ENCODE results near the gene GP9. TPM values are rescaled to one million over a fixed set of nuclear protein-coding genes. Genes with fewer than 3 reads are reported as not detected.
"Not testable (repeated sequence)": the region's sequence is repeated elsewhere in the genome, so short reads cannot be mapped to it uniquely, and the experiment has no call there.

GP9 gene
- total RNA-seq, 1 donor from 2014 or later = not detected

GRCh38 chr3:129104498-129105079 is 44.0 kb downstream of the GP9 start:
- no peak overlapping the region for H3K27ac Mint-ChIP-seq
- ChIA-PET POLR2A (no interaction called here), CTCF (no interaction called here)
- DNase-seq = no peak
- ATAC-seq (ENCODE audit: low read depth) = no peak
- intact Hi-C loops (cut with micrococcal nuclease) = no loop called here
- no peaks in the 10 kb centered on the region for H3K4me1 Mint-ChIP-seq
- no peak overlapping the region for H3K4me3 Mint-ChIP-seq
- no peaks in the 10 kb centered on the region for H3K27me3 Mint-ChIP-seq
- H3K9me3 Mint-ChIP-seq = no peaks in the 10 kb centered on the region
- peaks cover 25% of the 10 kb centered on the region for H3K36me3 Mint-ChIP-seq (ENCODE audit: low read depth)
- TF ChIP-seq CTCF (IDR thresholded peaks at IDR 0.05) = no peak

- no peaks in the 10 kb centered on the region for H3K27me3 Mint-ChIP-seq
- peaks cover 22% of the 10 kb centered on the region for H3K36me3 Mint-ChIP-seq (ENCODE audit: low read depth)
- H3K4me3 Mint-ChIP-seq = no peak overlapping the region
- no peak overlapping the region for H3K27ac Mint-ChIP-seq
- no peaks in the 10 kb centered on the region for H3K9me3 Mint-ChIP-seq
- no peaks in the 10 kb centered on the region for H3K4me1 Mint-ChIP-seq
- no peak for DNase-seq
- no peak for TF ChIP-seq CTCF (IDR thresholded peaks at IDR 0.05)
- POLR2A ChIA-PET = no interaction called here
- intact Hi-C loops (cut with micrococcal nuclease) = no loop called here
- CTCF ChIA-PET = no interaction called here
- no peak for ATAC-seq (ENCODE audit: low read depth)
These were observed 45.3 kb downstream of the GP9 start for GRCh38 chr3:129105862-129106261.

GRCh38 chr3:129106320-129106719 is 45.7 kb downstream of the GP9 start:
- no peak for DNase-seq
- Mint-ChIP-seq H3K4me3 (no peak overlapping the region), H3K4me1 (no peaks in the 10 kb centered on the region), H3K27ac (no peak overlapping the region), H3K36me3 (ENCODE audit: low read depth) (peaks cover 22% of the 10 kb centered on the region), H3K27me3 (no peaks in the 10 kb centered on the region), H3K9me3 (no peaks in the 10 kb centered on the region)
- no peak for ATAC-seq (ENCODE audit: low read depth)
- POLR2A ChIA-PET = no interaction called here
- CTCF ChIA-PET = no interaction called here
- TF ChIP-seq CTCF (IDR thresholded peaks at IDR 0.05) = no peak
- intact Hi-C loops (cut with micrococcal nuclease) = no loop called here

- ATAC-seq (ENCODE audit: low read depth) (no peak), DNase-seq (no peak)
- no peak for TF ChIP-seq CTCF (IDR thresholded peaks at IDR 0.05)
- Mint-ChIP-seq H3K9me3 (no peaks in the 10 kb centered on the region), H3K27me3 (no peaks in the 10 kb centered on the region), H3K27ac (no peak overlapping the region), H3K4me3 (no peak overlapping the region), H3K4me1 (no peaks in the 10 kb centered on the region), H3K36me3 (ENCODE audit: low read depth) (peaks cover 24% of the 10 kb centered on the region)
- ChIA-PET POLR2A (no interaction called here), CTCF (no interaction called here)
- intact Hi-C loops (cut with micrococcal nuclease) = no loop called here
These were observed 46.4 kb downstream of the GP9 start for GRCh38 chr3:129106866-129107565.

- intact Hi-C loops (cut with micrococcal nuclease) = no loop called here
- H3K27me3 Mint-ChIP-seq = no peaks in the 10 kb centered on the region
- DNase-seq = no peak
- ATAC-seq (ENCODE audit: low read depth) = no peak
- TF ChIP-seq CTCF (IDR thresholded peaks at IDR 0.05) = no peak
- ChIA-PET CTCF (no interaction called here), POLR2A (no interaction called here)
- no peak overlapping the region for H3K4me3 Mint-ChIP-seq
- H3K27ac Mint-ChIP-seq = no peak overlapping the region
- H3K9me3 Mint-ChIP-seq = no peaks in the 10 kb centered on the region
- no peaks in the 10 kb centered on the region for H3K4me1 Mint-ChIP-seq
- H3K36me3 Mint-ChIP-seq (ENCODE audit: low read depth) = peaks cover 24% of the 10 kb centered on the region
These were observed 47.2 kb downstream of the GP9 start for GRCh38 chr3:129107793-129108192.

GRCh38 chr3:129111076-129111780 is 50.6 kb downstream of the GP9 start:
- H3K4me3 Mint-ChIP-seq; H3K27me3 Mint-ChIP-seq; H3K4me1 Mint-ChIP-seq; H3K9me3 Mint-ChIP-seq; ATAC-seq (ENCODE audit: low read depth); DNase-seq; intact Hi-C loops (cut with micrococcal nuclease); H3K27ac Mint-ChIP-seq; CTCF ChIA-PET: not testable (repeated sequence)
- peaks cover 27% of the 10 kb centered on the region for H3K36me3 Mint-ChIP-seq (ENCODE audit: low read depth)
- POLR2A ChIA-PET = interaction anchor here (0.7 kb wide), 1 partner anchor 13 kb away, joined by 3 read pairs; no protein-coding TSS in a partner anchor
